Measurements from ENCODE around the gene C3orf49. TPM values are rescaled to one million over a fixed set of nuclear protein-coding genes. Genes with fewer than 3 reads are reported as not detected.
A peak's percentile ranks its signal among the peaks of the same experiment; 100 is the strongest.

C3orf49 gene
- total and polyA plus RNA-seq, 2 of the 13 experiments (the other 11 are each of a cell fraction or from before 2014, with no cell fraction given): not detected

DNA sequence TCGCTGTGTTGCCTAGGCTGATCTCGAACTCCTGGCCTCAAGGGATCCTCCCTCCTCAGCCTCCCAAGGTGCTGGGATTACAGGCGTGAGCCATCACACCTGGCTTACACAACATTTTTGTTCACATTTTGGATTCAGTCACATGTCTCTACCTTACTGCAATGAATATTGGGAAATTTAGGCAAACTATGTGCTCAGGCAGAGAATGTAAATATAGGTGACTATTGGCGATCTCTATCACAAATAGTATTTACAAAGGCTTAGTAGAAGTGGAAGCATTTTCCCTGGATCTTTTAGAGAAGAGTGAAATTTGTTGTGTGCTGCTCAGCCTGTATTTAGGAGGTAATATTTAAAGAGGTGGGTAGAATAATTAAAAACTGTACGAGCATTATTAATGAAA lies 72.4 kb downstream of the C3orf49 start (continued):
- no peak for TF ChIP-seq ETV6 (CRISPR knock-in tag; conservative IDR thresholded peaks at IDR 0.05)
- TF ChIP-seq, protein P1, sequence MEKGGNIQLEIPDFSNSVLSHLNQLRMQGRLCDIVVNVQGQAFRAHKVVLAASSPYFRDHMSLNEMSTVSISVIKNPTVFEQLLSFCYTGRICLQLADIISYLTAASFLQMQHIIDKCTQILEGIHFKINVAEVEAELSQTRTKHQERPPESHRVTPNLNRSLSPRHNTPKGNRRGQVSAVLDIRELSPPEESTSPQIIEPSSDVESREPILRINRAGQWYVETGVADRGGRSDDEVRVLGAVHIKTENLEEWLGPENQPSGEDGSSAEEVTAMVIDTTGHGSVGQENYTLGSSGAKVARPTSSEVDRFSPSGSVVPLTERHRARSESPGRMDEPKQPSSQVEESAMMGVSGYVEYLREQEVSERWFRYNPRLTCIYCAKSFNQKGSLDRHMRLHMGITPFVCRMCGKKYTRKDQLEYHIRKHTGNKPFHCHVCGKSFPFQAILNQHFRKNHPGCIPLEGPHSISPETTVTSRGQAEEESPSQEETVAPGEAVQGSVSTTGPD (CRISPR knock-in tag; IDR thresholded peaks at IDR 0.05): 0 out of 2 replicates have a peak, but pooled peaks have one; percentile 62
- no peak for TF ChIP-seq TBL1XR1 (IDR thresholded peaks at IDR 0.05; ENCODE audit: borderline replicate concordance, low read length, partially characterized antibody)
- TF ChIP-seq, protein P2, sequence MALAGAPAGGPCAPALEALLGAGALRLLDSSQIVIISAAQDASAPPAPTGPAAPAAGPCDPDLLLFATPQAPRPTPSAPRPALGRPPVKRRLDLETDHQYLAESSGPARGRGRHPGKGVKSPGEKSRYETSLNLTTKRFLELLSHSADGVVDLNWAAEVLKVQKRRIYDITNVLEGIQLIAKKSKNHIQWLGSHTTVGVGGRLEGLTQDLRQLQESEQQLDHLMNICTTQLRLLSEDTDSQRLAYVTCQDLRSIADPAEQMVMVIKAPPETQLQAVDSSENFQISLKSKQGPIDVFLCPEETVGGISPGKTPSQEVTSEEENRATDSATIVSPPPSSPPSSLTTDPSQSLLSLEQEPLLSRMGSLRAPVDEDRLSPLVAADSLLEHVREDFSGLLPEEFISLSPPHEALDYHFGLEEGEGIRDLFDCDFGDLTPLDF (CRISPR knock-in tag; IDR thresholded peaks at IDR 0.05): no peak
- TF ChIP-seq, protein P3, sequence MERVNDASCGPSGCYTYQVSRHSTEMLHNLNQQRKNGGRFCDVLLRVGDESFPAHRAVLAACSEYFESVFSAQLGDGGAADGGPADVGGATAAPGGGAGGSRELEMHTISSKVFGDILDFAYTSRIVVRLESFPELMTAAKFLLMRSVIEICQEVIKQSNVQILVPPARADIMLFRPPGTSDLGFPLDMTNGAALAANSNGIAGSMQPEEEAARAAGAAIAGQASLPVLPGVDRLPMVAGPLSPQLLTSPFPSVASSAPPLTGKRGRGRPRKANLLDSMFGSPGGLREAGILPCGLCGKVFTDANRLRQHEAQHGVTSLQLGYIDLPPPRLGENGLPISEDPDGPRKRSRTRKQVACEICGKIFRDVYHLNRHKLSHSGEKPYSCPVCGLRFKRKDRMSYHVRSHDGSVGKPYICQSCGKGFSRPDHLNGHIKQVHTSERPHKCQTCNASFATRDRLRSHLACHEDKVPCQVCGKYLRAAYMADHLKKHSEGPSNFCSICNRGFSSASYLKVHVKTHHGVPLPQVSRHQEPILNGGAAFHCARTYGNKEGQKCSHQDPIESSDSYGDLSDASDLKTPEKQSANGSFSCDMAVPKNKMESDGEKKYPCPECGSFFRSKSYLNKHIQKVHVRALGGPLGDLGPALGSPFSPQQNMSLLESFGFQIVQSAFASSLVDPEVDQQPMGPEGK (CRISPR knock-in tag; IDR thresholded peaks at IDR 0.05): no peak
- TF ChIP-seq ZNF484 (CRISPR knock-in tag; IDR thresholded peaks at IDR 0.05; ENCODE audit: borderline replicate concordance, low read depth): no peak
- TF ChIP-seq, protein P4, sequence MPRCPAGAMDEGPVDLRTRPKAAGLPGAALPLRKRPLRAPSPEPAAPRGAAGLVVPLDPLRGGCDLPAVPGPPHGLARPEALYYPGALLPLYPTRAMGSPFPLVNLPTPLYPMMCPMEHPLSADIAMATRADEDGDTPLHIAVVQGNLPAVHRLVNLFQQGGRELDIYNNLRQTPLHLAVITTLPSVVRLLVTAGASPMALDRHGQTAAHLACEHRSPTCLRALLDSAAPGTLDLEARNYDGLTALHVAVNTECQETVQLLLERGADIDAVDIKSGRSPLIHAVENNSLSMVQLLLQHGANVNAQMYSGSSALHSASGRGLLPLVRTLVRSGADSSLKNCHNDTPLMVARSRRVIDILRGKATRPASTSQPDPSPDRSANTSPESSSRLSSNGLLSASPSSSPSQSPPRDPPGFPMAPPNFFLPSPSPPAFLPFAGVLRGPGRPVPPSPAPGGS (CRISPR knock-in tag; IDR thresholded peaks at IDR 0.05): no peak
- no peak for TF ChIP-seq HDAC1 (CRISPR knock-in tag; IDR thresholded peaks at IDR 0.05)
- TF ChIP-seq, protein P5, sequence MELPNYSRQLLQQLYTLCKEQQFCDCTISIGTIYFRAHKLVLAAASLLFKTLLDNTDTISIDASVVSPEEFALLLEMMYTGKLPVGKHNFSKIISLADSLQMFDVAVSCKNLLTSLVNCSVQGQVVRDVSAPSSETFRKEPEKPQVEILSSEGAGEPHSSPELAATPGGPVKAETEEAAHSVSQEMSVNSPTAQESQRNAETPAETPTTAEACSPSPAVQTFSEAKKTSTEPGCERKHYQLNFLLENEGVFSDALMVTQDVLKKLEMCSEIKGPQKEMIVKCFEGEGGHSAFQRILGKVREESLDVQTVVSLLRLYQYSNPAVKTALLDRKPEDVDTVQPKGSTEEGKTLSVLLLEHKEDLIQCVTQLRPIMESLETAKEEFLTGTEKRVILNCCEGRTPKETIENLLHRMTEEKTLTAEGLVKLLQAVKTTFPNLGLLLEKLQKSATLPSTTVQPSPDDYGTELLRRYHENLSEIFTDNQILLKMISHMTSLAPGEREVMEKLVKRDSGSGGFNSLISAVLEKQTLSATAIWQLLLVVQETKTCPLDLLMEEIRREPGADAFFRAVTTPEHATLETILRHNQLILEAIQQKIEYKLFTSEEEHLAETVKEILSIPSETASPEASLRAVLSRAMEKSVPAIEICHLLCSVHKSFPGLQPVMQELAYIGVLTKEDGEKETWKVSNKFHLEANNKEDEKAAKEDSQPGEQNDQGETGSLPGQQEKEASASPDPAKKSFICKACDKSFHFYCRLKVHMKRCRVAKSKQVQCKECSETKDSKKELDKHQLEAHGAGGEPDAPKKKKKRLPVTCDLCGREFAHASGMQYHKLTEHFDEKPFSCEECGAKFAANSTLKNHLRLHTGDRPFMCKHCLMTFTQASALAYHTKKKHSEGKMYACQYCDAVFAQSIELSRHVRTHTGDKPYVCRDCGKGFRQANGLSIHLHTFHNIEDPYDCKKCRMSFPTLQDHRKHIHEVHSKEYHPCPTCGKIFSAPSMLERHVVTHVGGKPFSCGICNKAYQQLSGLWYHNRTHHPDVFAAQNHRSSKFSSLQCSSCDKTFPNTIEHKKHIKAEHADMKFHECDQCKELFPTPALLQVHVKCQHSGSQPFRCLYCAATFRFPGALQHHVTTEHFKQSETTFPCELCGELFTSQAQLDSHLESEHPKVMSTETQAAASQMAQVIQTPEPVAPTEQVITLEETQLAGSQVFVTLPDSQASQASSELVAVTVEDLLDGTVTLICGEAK (IDR thresholded peaks at IDR 0.05): no peak
- TF ChIP-seq, protein P5 (CRISPR knock-in tag; IDR thresholded peaks at IDR 0.05): no peak
- no peak; a peak in 1 of 4 replicates for TF ChIP-seq EP300 (IDR thresholded peaks at IDR 0.05; ENCODE audit: low read depth in 2 of 2, low read length in 2 of 2)
- no peak for TF ChIP-seq EP300 (CRISPR knock-in tag; IDR thresholded peaks at IDR 0.05; ENCODE audit: borderline replicate concordance)
- no peak for TF ChIP-seq ZNF33B (CRISPR knock-in tag; IDR thresholded peaks at IDR 0.05)
- no peak for TF ChIP-seq ZNF7 (CRISPR knock-in tag; IDR thresholded peaks at IDR 0.05)
- TF ChIP-seq ZNF333 (CRISPR knock-in tag; IDR thresholded peaks at IDR 0.05; ENCODE audit: borderline replicate concordance): no peak

All from HepG2 (cell line).